HG03442 (cell line): ENCODE data around the gene ARPC1B.

Experiments used
- ATAC-seq: cut with Tn5 transposase; IDR thresholded peaks from one replicate; pipeline ENCODE4 v1.9.1; 2021; ENCODE audit warnings: mild to moderate bottlenecking, moderate library complexity; ENCODE audit not compliant: unreplicated experiment

ARPC1B gene

DNA sequence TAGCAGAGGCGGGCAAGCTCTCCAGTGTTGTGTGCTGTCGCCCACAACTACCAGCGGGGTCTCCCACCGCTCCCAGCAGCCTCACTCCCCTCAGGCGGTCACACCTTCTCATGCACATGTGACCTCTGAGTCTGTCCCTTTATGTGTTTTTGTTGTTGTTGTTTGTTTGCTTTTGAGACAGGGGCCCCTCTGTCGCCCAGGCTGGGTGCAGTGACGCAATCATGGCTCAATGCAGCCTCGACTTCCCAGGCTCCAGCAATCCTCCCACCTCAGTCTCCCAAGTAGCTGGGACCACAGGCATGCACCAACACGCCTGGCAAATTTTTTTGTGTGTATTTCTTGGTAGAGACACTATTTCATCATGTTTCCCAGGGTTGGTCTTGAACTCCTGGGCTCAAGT lies 65.7 kb downstream of the ARPC1B start:
- ATAC-seq, result no peak
